GM12878 (cell line): ENCODE data around the gene SSBP3. TPM values are rescaled to one million over a fixed set of nuclear protein-coding genes. Genes with fewer than 3 reads are reported as not detected.

Source experiments
- ATAC-seq: fragments of 200-7000 bp; cut with Tn5 transposase; 3 replicates; pipeline ENCODE4 v1.9.1; 2020; ENCODE audit warnings: mild to moderate bottlenecking, moderate library complexity
- BruUV-seq: library from RNA; stranded (reverse); fragments of 400-500 nt; replicated peaks from 2 replicates; lab custom pipeline; 2021; lab: Mats Ljungman, UMichigan
- CTCF ChIA-PET: fragments of 300-600 bp; sonication (Branson Sonifier 250); formaldehyde crosslinking; extraction: SDS; loops from one replicate; lab custom pipeline; 2021; ENCODE audit warnings: inconsistent platforms; lab: Yijun Ruan, JAX
- POLR2A ChIA-PET: fragments of 350-600 bp; formaldehyde crosslinking; extraction: SDS; loops from one replicate; lab custom pipeline; 2021; ENCODE audit warnings: inconsistent platforms; lab: Charles Lee
- RAD21 ChIA-PET: fragments of 300-600 bp; sonication (Branson Sonifier 250); formaldehyde crosslinking; loops from one replicate; lab custom pipeline; 2023; ENCODE audit warnings: antibody characterized with exemption; ENCODE audit not compliant: unreplicated experiment; lab: Charles Lee
- SMC1A ChIA-PET: fragments of 300-600 bp; sonication (Branson Sonifier 250); formaldehyde crosslinking; loops from one replicate; lab custom pipeline; 2023; ENCODE audit not compliant: unreplicated experiment, uncharacterized antibody; lab: Charles Lee
- DNase-seq: peaks from one replicate; pipeline ENCODE4 v3.0.0-alpha.2; 2011; ENCODE audit warnings: low read depth, low spot score
- FAIRE-seq: peaks from 3 replicates; lab custom pipeline; 2011; peaks lifted over from hg19 to GRCh38; lab: Jason Lieb, UNC
- H2AFZ ChIP-seq: 2 replicates; pipeline ENCODE4 v1.6.0; 2011; ENCODE audit warnings: low read depth, low read length, control low read depth; ENCODE audit not compliant: control insufficient read depth
- H3K27ac ChIP-seq: 2 replicates; pipeline ENCODE4 v1.5.1; 2011; ENCODE audit warnings: control low read depth; ENCODE audit not compliant: control insufficient read depth, insufficient read depth
- H3K27me3 ChIP-seq, 2 experiments: replicated peaks in 1 of 2; 2 replicates each; pipeline versions ENCODE4 v1.6.0 to v1.6.1; 2011; ENCODE audit warnings: low read length in 1 of 2; ENCODE audit not compliant: control insufficient read depth in 2 of 2, insufficient read depth in 2 of 2
- H3K36me3 ChIP-seq, 2 experiments: 2 replicates each; pipeline ENCODE4 v1.5.1; 2011; ENCODE audit warnings: low read length in 1 of 2; ENCODE audit not compliant: control insufficient read depth in 2 of 2, insufficient read depth in 2 of 2
- H3K4me1 ChIP-seq: 2 replicates; pipeline ENCODE4 v1.6.1; 2011; ENCODE audit warnings: mild to moderate bottlenecking, low read length, moderate library complexity, mixed read lengths; ENCODE audit not compliant: control insufficient read depth, insufficient read depth
- H3K4me2 ChIP-seq: 2 replicates; pipeline ENCODE4 v1.6.0; 2011; ENCODE audit warnings: control low read depth; ENCODE audit not compliant: control insufficient read depth, insufficient read depth
- H3K4me3 ChIP-seq: fragments of 200-600 bp; sonication (generic); 2 replicates; pipeline ENCODE4 v1.5.1; 2016
- H3K79me2 ChIP-seq: 2 replicates; pipeline ENCODE4 v1.6.0; 2011; ENCODE audit warnings: low read length; ENCODE audit not compliant: control insufficient read depth, insufficient read depth
- H3K9ac ChIP-seq: 2 replicates; pipeline ENCODE4 v1.8.0; 2011; ENCODE audit warnings: low read length, control low read depth, mixed read lengths; ENCODE audit not compliant: control insufficient read depth, insufficient read depth
- H3K9me3 ChIP-seq: replicated peaks from 3 replicates; pipeline ENCODE4 v1.5.1; 2011; ENCODE audit warnings: mild to moderate bottlenecking, low read length; ENCODE audit not compliant: control insufficient read depth, insufficient read depth
- H4K20me1 ChIP-seq: 2 replicates; pipeline ENCODE4 v1.6.0; 2011; ENCODE audit not compliant: control insufficient read depth, insufficient read depth
- BHLHE40 ChIP-seq, 2 experiments: fragments of 450-650 bp in 1 of 2; IDR thresholded peaks; 2 replicates each; pipeline ENCODE4 v1.6.1; 2011 to 2017; ENCODE audit warnings: low read depth in 2 of 2, borderline replicate concordance in 1 of 2, improper control_type of control experiment in 1 of 2, low read length in 1 of 2, mild to moderate bottlenecking in 1 of 2
- CHD1 ChIP-seq: IDR thresholded peaks from 2 replicates; pipeline ENCODE4 v1.6.1; 2012; ENCODE audit warnings: low read depth, low read length, improper control_type of control experiment
- CHD2 ChIP-seq: IDR thresholded peaks from 2 replicates; pipeline ENCODE4 v1.6.1; 2011; ENCODE audit warnings: low read depth, low read length, improper control_type of control experiment, borderline replicate concordance
- EED ChIP-seq: sonication (generic); IDR thresholded peaks from 2 replicates; pipeline ENCODE4 v1.6.1; 2016; ENCODE audit warnings: antibody characterized with exemption, low read depth
- FOXM1 ChIP-seq: IDR thresholded peaks from 2 replicates; pipeline ENCODE4 v1.6.1; 2012; ENCODE audit warnings: low read depth, mild to moderate bottlenecking, inconsistent platforms, low read length, moderate library complexity
- IKZF1 ChIP-seq: fragments of 450-650 bp; conservative IDR thresholded peaks from 2 replicates; pipeline ENCODE4 v1.6.1; 2017; ENCODE audit warnings: antibody characterized with exemption, mild to moderate bottlenecking
- NFXL1 ChIP-seq: fragments of 450-650 bp; IDR thresholded peaks from 2 replicates; pipeline ENCODE4 v1.6.1; 2017; ENCODE audit warnings: antibody characterized with exemption, mild to moderate bottlenecking, borderline replicate concordance
- NFYB ChIP-seq: IDR thresholded peaks from 2 replicates; pipeline ENCODE4 v1.6.1; 2011; ENCODE audit warnings: low read depth, mild to moderate bottlenecking, low read length, improper control_type of control experiment, moderate library complexity; ENCODE audit not compliant: insufficient read depth
- RUNX3 ChIP-seq: IDR thresholded peaks from 2 replicates; pipeline ENCODE4 v1.6.1; 2012; ENCODE audit warnings: low read length, inconsistent platforms
- SREBF2 ChIP-seq: IDR thresholded peaks from 2 replicates; pipeline ENCODE4 v1.6.1; 2012; ENCODE audit warnings: mild to moderate bottlenecking, low read length
- WGBS: methylation state at CpG from one replicate; pipeline ENCODE4 v1.1.6; 2016; ENCODE audit warnings: low lambda C conversion rate; ENCODE audit not compliant: insufficient replicate concordance, insufficient coverage; ENCODE audit errors: missing lambda C conversion rate; 5-methylcytosine and 5-hydroxymethylcytosine counted together
- in situ Hi-C: fragments of 300-500 bp; cut with MboI; formaldehyde crosslinking; loops from 9 replicates; pipeline ENCODE4 v1.14.3; 2018; ENCODE audit warnings: mixed read lengths
- intact Hi-C: fragments of 100-400 bp; cut with micrococcal nuclease; formaldehyde crosslinking; loops from one replicate; pipeline ENCODE4 v1.14.2; 2022; ENCODE audit not compliant: unreplicated experiment
- polyA plus RNA-seq, 11 experiments: library from polyadenylated mRNA; depleted of rRNA in 4 of 11; unstranded in 6 of 11; stranded (reverse) in 5 of 11; fragments of >200 nt; fragmentation: Nextera tagmentation in 4 of 11; fragmentation: Illumina TruSeq in 1 of 11; extraction: Ambion mirVana in 4 of 11; extraction: Trizol in 1 of 11; gene quantifications; 1 replicate in 1 of 11; 2 replicates in 10 of 11; pipeline versions ENCODE4 v1.2.1 to v1.2.3, GENCODE V29; 2011 to 2016; ENCODE audit warnings: inconsistent platforms in 2 of 11, missing spikeins in 2 of 11, low read depth in 1 of 11
- total RNA-seq, 4 experiments: library from RNA; depleted of rRNA in 3 of 4; stranded (reverse); fragments of >200 nt in 3 of 4; fragmentation: Illumina TruSeq in 1 of 4; extraction: Trizol in 1 of 4; gene quantifications; 2 replicates each; pipeline versions ENCODE4 v1.2.1 to v1.2.3, GENCODE V29; 2013 to 2021
- TF ChIP-seq, protein P1 (sequence below): fragments of 450-650 bp; IDR thresholded peaks from 2 replicates; pipeline ENCODE4 v1.6.1; 2017; ENCODE audit warnings: mild to moderate bottlenecking, low read depth, inconsistent platforms; ENCODE audit not compliant: poor library complexity, severe bottlenecking

Gene SSBP3
- total and polyA plus RNA-seq, 10 of the 15 experiments (the other 5 are each of a cell fraction or from before 2014, with no cell fraction given) = 4.1 to 51.7 (median 17.1) TPM

DNA sequence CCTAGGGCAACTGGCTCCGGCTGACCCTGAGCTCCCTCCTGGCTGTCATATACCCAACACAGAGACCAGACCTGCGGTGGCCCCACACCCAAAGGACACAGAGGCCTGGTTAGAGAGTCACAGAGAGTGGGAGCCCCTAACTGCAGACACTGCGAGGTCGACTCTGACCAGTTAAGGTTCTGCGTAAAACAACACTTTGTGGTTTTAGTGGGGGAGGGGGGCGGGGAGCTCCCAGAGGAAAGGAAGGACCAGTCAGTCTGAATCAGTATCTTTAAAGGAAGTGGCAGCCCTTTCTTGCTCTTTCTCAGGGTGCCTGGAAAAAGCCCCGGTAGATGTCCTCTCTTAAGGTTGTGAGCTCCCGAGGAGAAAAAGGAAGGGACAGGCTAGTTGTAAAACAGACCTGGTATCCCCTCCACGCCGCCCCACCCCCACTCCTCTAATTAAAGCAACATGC, 2.4 kb downstream of the SSBP3 start:
- peaks cover 5 to 25% of the 10 kb centered on the region in 2 experiments for H3K36me3 ChIP-seq
- intact Hi-C loops = loop anchor here (2.0 kb wide), 1 partner anchor 27 kb away; no protein-coding TSS in a partner anchor
- ATAC-seq (peak; percentile 1; the same call in 1 of the 3 replicates), DNase-seq (no peak), FAIRE-seq (no peak)
- peak overlapping the region; percentile 96 for H3K4me2 ChIP-seq
- ChIA-PET POLR2A (interaction anchor here (0.6 to 2.4 kb wide), 7 partner anchors 18 to 351 kb away, joined by 3 to 7 read pairs (median 3); partner anchors contain the start of genes TCEANC2 and TMEM59), CTCF (interaction anchor here (0.5 to 1.8 kb wide), 5 partner anchors 19 to 397 kb away, joined by 3 to 10 read pairs (median 4); partner anchors contain the start of gene TTC22), RAD21 (interaction anchor here (0.6 to 1.3 kb wide), 9 partner anchors 10 to 204 kb away, joined by 3 to 5 read pairs (median 3); partner anchors contain the start of genes CYB5RL and MRPL37), SMC1A (interaction anchor here (0.5 to 2.3 kb wide), 12 partner anchors 15 to 221 kb away, joined by 3 to 9 read pairs (median 3); no protein-coding TSS in a partner anchor)
- no peak overlapping the region for H3K27ac ChIP-seq
- peak overlapping the region; percentile 96 for H3K4me3 ChIP-seq
- H4K20me1 ChIP-seq = no peaks in the 10 kb centered on the region
- no TSS peak for BruUV-seq
- no peaks in the 10 kb centered on the region for H3K27me3 ChIP-seq
- peaks cover 25% of the 10 kb centered on the region for H3K4me1 ChIP-seq
- TF ChIP-seq RUNX3 (peak; percentile 88), SREBF2 (no peak), CHD1 (no peak), NFXL1 (no peak), FOXM1 (no peak), CHD2 (0 out of 2 replicates have a peak, but pooled peaks have one; percentile 24), NFYB (no peak), IKZF1 (peak; percentile 39; the same call in 1 of the 2 replicates), BHLHE40 (IDR thresholded peaks at IDR 0.05; ENCODE audit: borderline replicate concordance in 1 of 2, low read depth in 2 of 2, low read length in 1 of 2) (no peak), EED (0 out of 2 replicates have a peak, but pooled peaks have one; percentile 22)
- TF ChIP-seq, protein P1, sequence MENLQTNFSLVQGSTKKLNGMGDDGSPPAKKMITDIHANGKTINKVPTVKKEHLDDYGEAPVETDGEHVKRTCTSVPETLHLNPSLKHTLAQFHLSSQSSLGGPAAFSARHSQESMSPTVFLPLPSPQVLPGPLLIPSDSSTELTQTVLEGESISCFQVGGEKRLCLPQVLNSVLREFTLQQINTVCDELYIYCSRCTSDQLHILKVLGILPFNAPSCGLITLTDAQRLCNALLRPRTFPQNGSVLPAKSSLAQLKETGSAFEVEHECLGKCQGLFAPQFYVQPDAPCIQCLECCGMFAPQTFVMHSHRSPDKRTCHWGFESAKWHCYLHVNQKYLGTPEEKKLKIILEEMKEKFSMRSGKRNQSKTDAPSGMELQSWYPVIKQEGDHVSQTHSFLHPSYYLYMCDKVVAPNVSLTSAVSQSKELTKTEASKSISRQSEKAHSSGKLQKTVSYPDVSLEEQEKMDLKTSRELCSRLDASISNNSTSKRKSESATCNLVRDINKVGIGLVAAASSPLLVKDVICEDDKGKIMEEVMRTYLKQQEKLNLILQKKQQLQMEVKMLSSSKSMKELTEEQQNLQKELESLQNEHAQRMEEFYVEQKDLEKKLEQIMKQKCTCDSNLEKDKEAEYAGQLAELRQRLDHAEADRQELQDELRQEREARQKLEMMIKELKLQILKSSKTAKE = no peak
- H3K9me3 ChIP-seq = no peaks in the 10 kb centered on the region
- WGBS = 16% methylated on average over 10 of the region's 10 CpGs
- peaks cover 32% of the 10 kb centered on the region for H3K79me2 ChIP-seq
- no peak overlapping the region for H2AFZ ChIP-seq
- H3K9ac ChIP-seq = peak overlapping the region; percentile 41; the same call in 1 of the 2 replicates
- in situ Hi-C loops = no loop called here
